ENCODE data around the gene CRIM1. TPM values are rescaled to one million over a fixed set of nuclear protein-coding genes. Genes with fewer than 3 reads are reported as not detected.

CRIM1 gene
- total RNA-seq, 1 donor from 2014 or later: 105 TPM

DNA sequence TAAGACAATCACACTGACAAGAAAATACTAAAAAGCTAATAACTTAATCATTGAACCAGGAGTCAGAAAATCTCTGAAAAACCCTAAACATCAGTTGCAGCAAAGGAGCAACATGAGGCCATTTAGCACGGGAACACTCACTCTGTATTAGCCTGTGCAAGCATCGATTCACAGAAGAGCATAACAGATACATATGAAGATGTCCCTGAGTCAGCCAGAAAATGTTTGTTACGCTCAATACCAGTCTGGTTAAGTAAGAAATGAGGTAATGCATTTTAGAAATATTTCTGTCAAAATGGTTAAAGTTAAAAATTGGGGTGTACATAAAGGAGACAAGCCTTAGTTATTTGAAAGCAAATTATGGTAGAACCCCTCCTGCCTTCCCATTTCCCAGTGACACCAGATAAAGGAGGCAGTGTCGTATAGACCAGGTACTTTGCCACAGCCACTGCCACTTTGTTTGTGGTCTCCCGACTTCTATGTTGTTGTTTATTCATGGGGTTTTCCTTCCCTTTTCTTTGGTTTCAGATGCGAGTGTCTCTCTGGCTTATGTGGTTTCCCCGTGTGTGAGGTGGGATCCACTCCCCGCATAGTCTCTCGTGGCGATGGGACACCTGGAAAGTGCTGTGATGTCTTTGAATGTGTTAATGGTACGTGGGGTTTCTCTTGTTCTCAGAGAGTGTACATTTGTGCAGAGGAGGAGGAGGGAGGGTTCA, 108.6 kb downstream of the CRIM1 start:
- TF ChIP-seq, protein P1, sequence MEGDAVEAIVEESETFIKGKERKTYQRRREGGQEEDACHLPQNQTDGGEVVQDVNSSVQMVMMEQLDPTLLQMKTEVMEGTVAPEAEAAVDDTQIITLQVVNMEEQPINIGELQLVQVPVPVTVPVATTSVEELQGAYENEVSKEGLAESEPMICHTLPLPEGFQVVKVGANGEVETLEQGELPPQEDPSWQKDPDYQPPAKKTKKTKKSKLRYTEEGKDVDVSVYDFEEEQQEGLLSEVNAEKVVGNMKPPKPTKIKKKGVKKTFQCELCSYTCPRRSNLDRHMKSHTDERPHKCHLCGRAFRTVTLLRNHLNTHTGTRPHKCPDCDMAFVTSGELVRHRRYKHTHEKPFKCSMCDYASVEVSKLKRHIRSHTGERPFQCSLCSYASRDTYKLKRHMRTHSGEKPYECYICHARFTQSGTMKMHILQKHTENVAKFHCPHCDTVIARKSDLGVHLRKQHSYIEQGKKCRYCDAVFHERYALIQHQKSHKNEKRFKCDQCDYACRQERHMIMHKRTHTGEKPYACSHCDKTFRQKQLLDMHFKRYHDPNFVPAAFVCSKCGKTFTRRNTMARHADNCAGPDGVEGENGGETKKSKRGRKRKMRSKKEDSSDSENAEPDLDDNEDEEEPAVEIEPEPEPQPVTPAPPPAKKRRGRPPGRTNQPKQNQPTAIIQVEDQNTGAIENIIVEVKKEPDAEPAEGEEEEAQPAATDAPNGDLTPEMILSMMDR (IDR thresholded peaks at IDR 0.05): no peak
- no peaks in the 10 kb centered on the region for H3K27me3 ChIP-seq (ENCODE audit: low read depth)
- ATAC-seq: no peak
- H3K9me3 ChIP-seq: no peaks in the 10 kb centered on the region
- DNase-seq: no peak
- H3K4me1 ChIP-seq: peaks cover 47% of the 10 kb centered on the region
- intact Hi-C loops (cut with DNase I): no loop called here
- H3K4me3 ChIP-seq: no peak overlapping the region
- no peak overlapping the region for H3K27ac ChIP-seq
- peaks cover 33% of the 10 kb centered on the region for H3K36me3 ChIP-seq

DNA sequence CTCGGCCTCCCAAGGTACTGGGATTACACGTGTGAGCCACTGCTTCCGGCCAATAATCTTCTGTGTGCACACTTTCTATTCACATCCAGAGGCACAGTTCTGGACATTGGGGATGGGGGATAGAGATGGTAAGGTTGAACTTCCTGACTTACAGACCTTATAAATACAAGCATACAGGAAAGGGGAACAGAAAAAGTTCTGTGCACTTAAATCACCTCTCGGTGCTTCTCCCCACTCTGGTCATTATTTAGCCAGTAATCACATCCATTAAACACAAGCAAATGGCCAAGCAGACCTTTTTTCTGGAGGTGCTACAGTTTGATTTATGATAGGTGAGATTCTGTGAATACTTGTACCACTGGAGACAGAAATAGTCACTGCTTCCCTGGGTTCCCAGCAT, 110.6 kb downstream of the CRIM1 start:
- no peak for DNase-seq
- Histone ChIP-seq H3K27ac (no peak overlapping the region), H3K27me3 (ENCODE audit: low read depth) (no peaks in the 10 kb centered on the region), H3K4me1 (peaks cover 32% of the 10 kb centered on the region), H3K4me3 (no peak overlapping the region), H3K9me3 (no peaks in the 10 kb centered on the region), H3K36me3 (peaks cover 33% of the 10 kb centered on the region)
- TF ChIP-seq, protein P1 (IDR thresholded peaks at IDR 0.05): no peak
- ATAC-seq: no peak
- intact Hi-C loops (cut with DNase I): no loop called here

DNA sequence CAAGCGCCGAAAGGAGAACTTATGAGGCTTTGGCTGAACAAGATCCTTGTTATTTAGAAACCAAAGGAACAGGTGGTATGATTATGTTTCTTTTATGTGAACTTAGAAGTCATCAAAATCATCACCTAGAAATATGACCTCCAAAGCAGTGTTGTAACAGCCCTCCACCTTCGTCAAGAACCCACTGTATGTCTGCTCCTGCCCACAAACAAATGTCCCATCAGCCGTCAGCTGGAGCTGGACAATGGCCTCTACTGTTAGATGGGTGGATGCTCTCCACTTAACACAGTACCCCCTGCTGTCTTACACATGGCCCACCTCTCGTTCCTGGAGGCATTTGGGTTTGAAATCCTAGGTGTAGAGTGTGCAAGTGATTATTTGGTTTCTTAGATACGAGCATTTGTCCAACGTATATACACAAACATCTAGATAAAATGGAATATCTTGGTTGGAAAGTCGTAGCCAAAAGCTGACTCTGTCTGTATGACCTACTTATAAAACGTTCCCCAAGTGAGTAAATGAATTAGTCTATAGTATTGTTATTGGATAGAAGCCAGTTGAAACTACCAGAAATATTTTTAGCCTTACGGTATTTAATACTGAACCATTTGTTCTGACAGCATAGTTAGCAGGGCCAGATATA, 113.0 kb downstream of the CRIM1 start:
- peaks cover under 1% of the 10 kb centered on the region for H3K9me3 ChIP-seq
- TF ChIP-seq, protein P1 (IDR thresholded peaks at IDR 0.05): no peak
- intact Hi-C loops (cut with DNase I): no loop called here
- peaks cover 19% of the 10 kb centered on the region for H3K4me1 ChIP-seq
- H3K4me3 ChIP-seq: no peak overlapping the region
- no peak for DNase-seq
- peak in 1 of 2 donors; percentile 35 for ATAC-seq
- H3K36me3 ChIP-seq: peaks cover 33% of the 10 kb centered on the region
- no peaks in the 10 kb centered on the region for H3K27me3 ChIP-seq (ENCODE audit: low read depth)
- H3K27ac ChIP-seq: peak overlapping the region; percentile 13

DNA sequence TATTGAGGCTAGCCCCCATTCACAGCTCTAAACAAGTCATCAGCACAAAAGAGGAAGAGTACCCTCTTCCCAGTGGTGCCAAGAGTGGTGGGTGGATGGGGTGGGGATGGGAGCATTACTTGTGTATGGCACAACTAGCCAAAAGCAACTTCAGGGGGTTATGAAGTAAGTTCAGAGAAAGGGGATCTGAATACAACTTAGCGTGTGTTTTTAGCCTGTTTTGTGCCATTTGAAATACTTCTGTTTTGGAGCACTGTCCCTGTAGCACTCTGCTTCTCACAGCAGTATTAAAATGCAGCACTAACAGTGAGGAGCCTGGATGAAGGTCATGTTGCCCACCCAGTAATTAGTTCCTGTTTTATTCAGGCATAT, 113.5 kb downstream of the CRIM1 start:
- H3K27ac ChIP-seq: peak overlapping the region; percentile 13
- TF ChIP-seq, protein P1 (IDR thresholded peaks at IDR 0.05): no peak
- ATAC-seq: peak; percentile 53 to 54

DNA sequence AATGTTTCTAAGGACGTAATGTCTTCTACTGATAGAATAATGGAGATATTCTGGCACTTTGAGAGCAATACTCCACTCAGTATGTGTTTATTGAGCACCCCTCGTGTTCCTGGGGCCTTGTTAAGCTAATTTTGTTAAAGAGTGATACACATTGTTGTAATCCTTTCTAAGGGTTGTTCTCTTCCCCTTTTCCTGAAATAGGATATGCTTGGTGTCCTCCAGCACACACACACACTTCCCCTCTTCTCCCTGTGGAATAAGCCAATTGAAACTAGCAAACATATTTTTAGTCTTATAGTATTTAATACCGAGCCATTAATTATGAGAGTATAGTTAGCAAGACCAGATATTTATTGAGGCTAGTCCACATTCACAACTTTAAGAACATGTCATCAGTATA, 114.1 kb downstream of the CRIM1 start:
- Histone ChIP-seq H3K27ac (no peak overlapping the region), H3K36me3 (peaks cover 27% of the 10 kb centered on the region), H3K4me1 (peaks cover 19% of the 10 kb centered on the region), H3K9me3 (peaks cover 10% of the 10 kb centered on the region), H3K4me3 (no peak overlapping the region), H3K27me3 (ENCODE audit: low read depth) (no peaks in the 10 kb centered on the region)
- TF ChIP-seq, protein P1 (IDR thresholded peaks at IDR 0.05): no peak
- DNase-seq (no peak), ATAC-seq (no peak)
- intact Hi-C loops (cut with DNase I): no loop called here

More for the DNA sequence above, 113.5 kb downstream of the CRIM1 start:
- intact Hi-C loops (cut with DNase I): no loop called here
- peaks cover 19% of the 10 kb centered on the region for H3K4me1 ChIP-seq
- H3K27me3 ChIP-seq (ENCODE audit: low read depth): no peaks in the 10 kb centered on the region
- H3K9me3 ChIP-seq: peaks cover 4% of the 10 kb centered on the region
- H3K36me3 ChIP-seq: peaks cover 33% of the 10 kb centered on the region
- no peak overlapping the region for H3K4me3 ChIP-seq
- DNase-seq: no peak

All from lower lobe of right lung (tissue), 2 donors.